K562 (cell line): Measurements from ENCODE around the gene AHCYL2. TPM values are rescaled to one million over a fixed set of nuclear protein-coding genes. Genes with fewer than 3 reads are reported as not detected.

Experiments
- ATAC-seq: fragments of 200-7000 bp; cut with Tn5 transposase; 3 replicates; pipeline ENCODE4 v1.9.1; 2020; ENCODE audit warnings: moderate library complexity
- BruUV-seq: library from RNA; stranded (reverse); fragments of 400-500 nt; replicated peaks from 2 replicates; lab custom pipeline; 2021; lab: Mats Ljungman, UMichigan
- CTCF ChIA-PET: fragments of 300-600 bp; formaldehyde crosslinking; extraction: SDS; loops from one replicate; lab custom pipeline; 2021; ENCODE audit warnings: low intra/inter-chr PET ratio; lab: Yijun Ruan, JAX
- POLR2A ChIA-PET: fragments of 300-600, 350-650 bp; sonication (Branson Sonifier 250); formaldehyde crosslinking; extraction: SDS; loops from one replicate; lab custom pipeline; 2021; ENCODE audit warnings: antibody characterized with exemption, inconsistent platforms; lab: Yijun Ruan, JAX
- DNase-seq, 4 experiments: peaks; one replicate each; pipeline versions ENCODE4 v3.0.0 to v3.0.0-alpha.2; 2011 to 2018; ENCODE audit warnings: low spot score in 3 of 4, mixed read lengths in 3 of 4; ENCODE audit errors: extremely low read depth in 1 of 4
- FAIRE-seq: peaks from 2 replicates; lab custom pipeline; 2011; peaks lifted over from hg19 to GRCh38; lab: Jason Lieb, UNC
- H2AFZ ChIP-seq: 2 replicates; pipeline ENCODE4 v1.6.0; 2011; ENCODE audit warnings: low read depth, low read length, control low read depth, inconsistent platforms
- H3K27ac ChIP-seq: fragments of 200-600 bp; 3 replicates; pipeline ENCODE4 v1.8.0; 2011; ENCODE audit warnings: low read depth, mild to moderate bottlenecking, control low read depth, inconsistent platforms, low read length, moderate library complexity, mixed read lengths; ENCODE audit errors: extremely low read depth
- H3K27me3 ChIP-seq, 2 experiments: fragments of 300-600 bp in 1 of 2; 2 replicates in 1 of 2; 3 replicates in 1 of 2; pipeline versions ENCODE4 v1.6.0 to v1.8.0; 2011; ENCODE audit warnings: inconsistent platforms in 2 of 2, low read length in 2 of 2, mild to moderate bottlenecking in 1 of 2, mixed read lengths in 1 of 2, moderate library complexity in 1 of 2; ENCODE audit not compliant: control insufficient read depth in 2 of 2, insufficient read depth in 2 of 2
- H3K36me3 ChIP-seq: fragments of 300-600 bp; 3 replicates; pipeline ENCODE4 v1.8.0; 2011; ENCODE audit warnings: mild to moderate bottlenecking, low read length, inconsistent platforms; ENCODE audit not compliant: control insufficient read depth, insufficient read depth
- H3K4me1 ChIP-seq, 2 experiments: fragments of 200-600 bp in 1 of 2; replicated peaks in 1 of 2; 2 replicates in 1 of 2; 3 replicates in 1 of 2; pipeline versions ENCODE4 v1.5.1 to v1.8.0; 2011; ENCODE audit warnings: inconsistent platforms in 2 of 2, low read length in 2 of 2, mild to moderate bottlenecking in 1 of 2, mixed read lengths in 1 of 2, moderate library complexity in 1 of 2; ENCODE audit not compliant: control insufficient read depth in 2 of 2, insufficient read depth in 2 of 2
- H3K4me2 ChIP-seq: 2 replicates; pipeline ENCODE4 v1.6.1; 2011; ENCODE audit warnings: low read length, control low read depth, inconsistent platforms, mixed read lengths; ENCODE audit not compliant: insufficient read depth
- H3K4me3 ChIP-seq: fragments of 200-600 bp; sonication (generic), shearing (Covaris generic); 2 replicates; pipeline ENCODE4 v1.5.1; 2016; ENCODE audit warnings: control low read depth, inconsistent platforms
- H3K79me2 ChIP-seq: fragments of 200-600 bp; 3 replicates; pipeline ENCODE4 v1.8.0; 2011; ENCODE audit warnings: low read length, inconsistent platforms; ENCODE audit not compliant: control insufficient read depth, insufficient read depth
- H3K9ac ChIP-seq, 2 experiments: 2 replicates each; pipeline versions ENCODE4 v1.6.0 to v1.6.1; 2011; ENCODE audit warnings: low read depth in 2 of 2, low read length in 2 of 2, control low read depth in 1 of 2, inconsistent platforms in 1 of 2, mild to moderate bottlenecking in 1 of 2, mixed read lengths in 1 of 2; ENCODE audit not compliant: insufficient read depth in 1 of 2
- H3K9me1 ChIP-seq: one replicate; pipeline ENCODE4 v1.6.0; 2011; ENCODE audit warnings: inconsistent platforms, mild to moderate bottlenecking, low read length, moderate library complexity; ENCODE audit not compliant: control insufficient read depth, insufficient read depth
- H3K9me3 ChIP-seq: replicated peaks from 2 replicates; pipeline ENCODE4 v1.5.1; 2011; ENCODE audit warnings: low read depth, low read length, inconsistent platforms; ENCODE audit not compliant: control insufficient read depth, insufficient read depth
- H4K20me1 ChIP-seq: replicated peaks from 2 replicates; pipeline ENCODE4 v1.6.1; 2011; ENCODE audit warnings: low read length, inconsistent platforms, mixed read lengths; ENCODE audit not compliant: control insufficient read depth, insufficient read depth
- BACH1 ChIP-seq: fragments of 200-800 bp; sonication (Bioruptor generic); IDR thresholded peaks from 2 replicates; pipeline ENCODE4 v1.6.1; 2016; ENCODE audit warnings: missing genetic modification characterization, missing compliant biosample characterization
- ETV1 ChIP-seq: fragments of 450-650 bp; conservative IDR thresholded peaks from 2 replicates; pipeline ENCODE4 v1.6.1; 2016; ENCODE audit warnings: missing genetic modification characterization, control low read depth, low read depth, missing compliant biosample characterization
- FUS ChIP-seq: fragments of 200-400 bp; formaldehyde crosslinking; optimal IDR thresholded peaks from 2 replicates; pipeline ENCODE3; 2017; ENCODE audit warnings: low read depth, low read length
- GABPB1 ChIP-seq: sonication (generic); formaldehyde crosslinking; IDR thresholded peaks from 2 replicates; pipeline ENCODE4 v1.8.0; 2022; ENCODE audit warnings: mild to moderate bottlenecking, missing genetic modification reagents
- NCOA1 ChIP-seq: fragments of 450-650 bp; IDR thresholded peaks from 2 replicates; pipeline ENCODE4 v1.6.1; 2016; ENCODE audit warnings: low read depth
- NFE2L1 ChIP-seq: fragments of 450-650 bp; IDR thresholded peaks from 2 replicates; pipeline ENCODE4 v1.6.1; 2016; ENCODE audit warnings: missing genetic modification characterization, low read depth, mild to moderate bottlenecking, missing compliant biosample characterization, moderate library complexity, borderline replicate concordance
- NFIX ChIP-seq: fragments of 250-450 bp; sonication (Bioruptor Pico); IDR thresholded peaks from 2 replicates; pipeline ENCODE4 v1.4.0; 2020; ENCODE audit warnings: low read depth, mild to moderate bottlenecking, moderate library complexity
- NKRF ChIP-seq: fragments of 450-650 bp; IDR thresholded peaks from 2 replicates; pipeline ENCODE4 v1.6.1; 2016; ENCODE audit warnings: borderline replicate concordance
- PHTF2 ChIP-seq: fragments of 250-450 bp; sonication (Bioruptor Pico); IDR thresholded peaks from 2 replicates; pipeline ENCODE4 v1.5.0; 2021; ENCODE audit warnings: mild to moderate bottlenecking
- POLR2AphosphoS5 ChIP-seq: IDR thresholded peaks from 2 replicates; pipeline ENCODE4 v1.6.1; 2011; ENCODE audit warnings: mild to moderate bottlenecking, low read depth, low read length, moderate library complexity; ENCODE audit not compliant: control insufficient read depth, insufficient read depth
- POLR3G ChIP-seq: IDR thresholded peaks from 2 replicates; pipeline ENCODE4 v1.6.1; 2011; ENCODE audit not compliant: insufficient read length, insufficient replicate concordance; ENCODE audit errors: extremely low read depth
- PYGO2 ChIP-seq: fragments of 450-650 bp; IDR thresholded peaks from 2 replicates; pipeline ENCODE4 v1.6.1; 2016; ENCODE audit warnings: mild to moderate bottlenecking, missing genetic modification characterization, moderate library complexity, missing compliant biosample characterization
- RBM22 ChIP-seq: fragments of 200-400 bp; formaldehyde crosslinking; IDR thresholded peaks from 2 replicates; pipeline ENCODE4 v1.6.1; 2018; ENCODE audit warnings: low read length, low read depth; ENCODE audit not compliant: poor library complexity, severe bottlenecking
- SMAD1 ChIP-seq: fragments of 150-350 bp; IDR thresholded peaks from 2 replicates; pipeline ENCODE4 v1.6.1; 2014; ENCODE audit warnings: low read length, low read depth; ENCODE audit not compliant: partially characterized antibody
- SNRNP70 ChIP-seq: fragments of 200-400 bp; formaldehyde crosslinking; optimal IDR thresholded peaks from 2 replicates; pipeline ENCODE3; 2017; ENCODE audit warnings: low read depth, low read length
- ZNF133 ChIP-seq: fragments of 250-450 bp; sonication (Bioruptor Pico); IDR thresholded peaks from 2 replicates; pipeline ENCODE4 v1.4.0; 2020; ENCODE audit warnings: mild to moderate bottlenecking
- WGBS: fragments of 100-300 bp; shearing (Covaris generic); methylation state at CpG from one replicate; pipeline ENCODE4 v1.1.6; 2016; ENCODE audit warnings: low coverage, mixed read lengths; ENCODE audit not compliant: insufficient coverage; ENCODE audit errors: missing lambda C conversion rate; 5-methylcytosine and 5-hydroxymethylcytosine counted together
- in situ Hi-C: fragments of 300-500 bp; cut with MboI; formaldehyde crosslinking; loops from 4 replicates; pipeline ENCODE4 v1.15.0; 2018; ENCODE audit warnings: inconsistent platforms, mixed read lengths
- intact Hi-C: fragments of 100-400 bp; cut with micrococcal nuclease; formaldehyde crosslinking; loops from 2 replicates; pipeline ENCODE4 v1.14.2; 2022
- polyA plus RNA-seq, 8 experiments: library from polyadenylated mRNA; depleted of rRNA in 4 of 8; stranded (reverse) in 5 of 8; unstranded in 3 of 8; fragments of >200 nt; fragmentation: Nextera tagmentation in 2 of 8; fragmentation: Illumina TruSeq in 1 of 8; extraction: Ambion mirVana in 2 of 8; extraction: Trizol in 1 of 8; gene quantifications; 2 replicates each; pipeline versions ENCODE4 v1.2.1 to v1.2.3, GENCODE V29; 2011 to 2014; ENCODE audit warnings: inconsistent platforms in 1 of 8, missing spikeins in 1 of 8
- total RNA-seq, 7 experiments: library from RNA; depleted of rRNA in 6 of 7; stranded (reverse); fragments of >200 nt in 6 of 7; fragmentation: Illumina TruSeq in 2 of 7; extraction: Trizol in 2 of 7; gene quantifications; 2 replicates each; pipeline versions ENCODE4 v1.2.1 to v1.2.3, GENCODE V29; 2011 to 2021; ENCODE audit warnings: low replicate concordance in 1 of 7

AHCYL2 gene
- total and polyA plus RNA-seq, 9 of the 15 experiments (the other 6 are each of a cell fraction or from before 2014, with no cell fraction given) = 0.93 to 10.5 (median 5.2) TPM

GRCh38 chr7:129454249-129454551 is 229.4 kb downstream of the AHCYL2 start:
- H3K4me2 ChIP-seq = no peak overlapping the region
- ATAC-seq = no peak
- H4K20me1 ChIP-seq = no peaks in the 10 kb centered on the region
- FAIRE-seq = no peak
- TF ChIP-seq BACH1 = no peak
- TF ChIP-seq NKRF = no peak
- TF ChIP-seq FUS = no peak
- TF ChIP-seq NFIX = no peak
- no peak for TF ChIP-seq ETV1 (tag)
- TF ChIP-seq POLR2AphosphoS5 = no peak
- no peak for TF ChIP-seq PHTF2 (CRISPR knock-in tag)
- TF ChIP-seq PYGO2 = no peak
- no peak for TF ChIP-seq RBM22
- no peak for TF ChIP-seq ZNF133
- TF ChIP-seq SMAD1 = no peak
- no peak for TF ChIP-seq NFE2L1 (tag)
- no peak for TF ChIP-seq POLR3G
- TF ChIP-seq GABPB1 (CRISPR knock-in tag) = no peak
- TF ChIP-seq NCOA1 = no peak
- no peak for TF ChIP-seq SNRNP70
- no peaks in the 10 kb centered on the region for H3K9me3 ChIP-seq
- WGBS = 100% methylated on average over 4 of the region's 4 CpGs
- BruUV-seq = no TSS peak
- intact Hi-C loops = no loop called here
- no peaks in the 10 kb centered on the region for H3K27me3 ChIP-seq
- in situ Hi-C loops = no loop called here
- H3K4me3 ChIP-seq = no peak overlapping the region
- no peaks in the 10 kb centered on the region for H3K4me1 ChIP-seq
- no peak overlapping the region for H3K27ac ChIP-seq
- ChIA-PET POLR2A (interaction anchor here (0.6 to 1.5 kb wide), 6 partner anchors 11 to 191 kb away, joined by 3 to 4 read pairs (median 3); partner anchors contain the start of gene STRIP2), CTCF (no interaction called here)
- DNase-seq = no peak
- H3K9ac ChIP-seq = no peak overlapping the region
- H3K9me1 ChIP-seq = peaks cover 7% of the 10 kb centered on the region
- no peak overlapping the region for H2AFZ ChIP-seq
- no peaks in the 10 kb centered on the region for H3K79me2 ChIP-seq
- H3K36me3 ChIP-seq = peaks cover 97% of the 10 kb centered on the region
